Keratinocyte (primary cell): ENCODE results near the gene IRF2BP2.

ENCODE experiments used
- CTCF ChIP-seq, 3 experiments: IDR thresholded peaks in 1 of 3; conservative IDR thresholded peaks in 1 of 3; optimal IDR thresholded peaks in 1 of 3; 2 replicates in 2 of 3; 3 replicates in 1 of 3; pipeline versions ENCODE3 to v1.5.1; 2011; ENCODE audit warnings: low read length in 3 of 3, mild to moderate bottlenecking in 3 of 3, moderate library complexity in 2 of 3, control low read depth in 1 of 3, inconsistent platforms in 1 of 3; ENCODE audit not compliant: insufficient read depth in 2 of 3; ENCODE audit errors: extremely low read depth in 1 of 3
- EZH2 ChIP-seq: IDR thresholded peaks from one replicate; pipeline ENCODE4 v1.6.1; 2012; ENCODE audit warnings: inconsistent platforms, mild to moderate bottlenecking, low read length, moderate library complexity

GRCh38 chr1:234609691-234610042, 311 bp downstream of the IRF2BP2 start:
- no peak for TF ChIP-seq CTCF (optimal IDR thresholded peaks at IDR 0.05 in 1 of 3, IDR thresholded peaks at IDR 0.05 in 1 of 3, conservative IDR thresholded peaks at IDR 0.05 in 1 of 3; ENCODE audit: extremely low read depth in 1 of 3, insufficient read depth in 2 of 3, low read length in 3 of 3)
- no peak for TF ChIP-seq EZH2
